NK-92 treated with Interleukin-12 subunit alpha and Interleukin-12 subunit beta, amount 100 ng/mL, for 24 hours (cell line): ENCODE results near the gene MYF5.
"Not testable (repeated sequence)": the region's sequence is repeated elsewhere in the genome, so short reads cannot be mapped to it uniquely, and the experiment has no call there.

Experiments
- DNase-seq: peaks from one replicate; lab custom pipeline; 2025; lab: John Stamatoyannopoulos, UW

MYF5 gene

DNA sequence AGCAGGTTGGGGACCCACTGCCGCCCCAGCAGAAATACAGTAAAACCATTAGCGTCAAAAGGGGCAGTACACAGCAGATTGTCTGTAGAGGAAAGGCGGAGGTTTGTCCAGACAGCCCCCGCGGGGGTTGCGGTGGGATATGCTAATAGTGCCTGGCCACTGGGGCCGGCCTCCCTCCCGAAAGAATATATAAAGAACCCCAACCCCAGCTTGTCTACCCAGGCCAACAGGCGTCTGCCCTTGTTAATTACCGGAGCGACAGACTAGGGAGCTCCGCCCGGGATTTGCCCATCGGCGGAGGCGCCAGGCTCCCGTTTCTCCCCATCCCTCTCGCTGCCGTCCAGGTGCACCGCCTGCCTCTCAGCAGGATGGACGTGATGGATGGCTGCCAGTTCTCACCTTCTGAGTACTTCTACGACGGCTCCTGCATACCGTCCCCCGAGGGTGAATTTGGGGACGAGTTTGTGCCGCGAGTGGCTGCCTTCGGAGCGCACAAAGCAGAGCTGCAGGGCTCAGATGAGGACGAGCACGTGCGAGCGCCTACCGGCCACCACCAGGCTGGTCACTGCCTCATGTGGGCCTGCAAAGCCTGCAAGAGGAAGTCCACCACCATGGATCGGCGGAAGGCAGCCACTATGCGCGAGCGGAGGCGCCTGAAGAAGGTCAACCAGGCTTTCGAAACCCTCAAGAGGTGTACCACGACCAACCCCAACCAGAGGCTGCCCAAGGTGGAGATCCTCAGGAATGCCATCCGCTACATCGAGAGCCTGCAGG lies at the start of gene MYF5:
Gene MYF5 (plus strand): TSS at position 217 of the 774 bp plus-strand sequence. CDS start 152 bp downstream, at position 369.
- DNase-seq = no peak

GRCh38 chr12:80670214-80670613 lies 46.5 kb upstream of the MYF5 start:
- no peak for DNase-seq

GRCh38 chr12:80676042-80676636 lies 40.6 kb upstream of the MYF5 start:
- not testable (repeated sequence) for DNase-seq

DNA sequence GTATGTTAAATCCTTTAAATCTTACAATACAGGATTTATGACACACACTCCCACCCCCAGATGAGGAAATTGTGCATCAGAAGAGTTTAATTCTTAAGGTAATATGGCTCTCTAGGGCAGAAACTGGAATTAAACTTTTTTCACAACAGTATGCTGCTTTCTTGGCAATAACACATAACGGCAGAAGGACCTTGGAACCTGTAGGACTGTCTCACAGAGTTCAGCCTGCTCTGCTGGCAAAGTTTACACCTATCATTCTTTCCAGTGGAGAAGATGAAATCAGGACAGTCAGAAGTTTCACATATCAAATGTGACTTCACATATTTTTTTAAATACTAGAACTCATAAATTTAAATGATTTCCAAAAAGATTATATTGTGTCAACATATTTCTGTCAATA lies 39.9 kb upstream of the MYF5 start:
- no peak for DNase-seq

- no peak for DNase-seq
Measured at GRCh38 chr12:80677994-80678393, 38.7 kb upstream of the MYF5 start.

DNA sequence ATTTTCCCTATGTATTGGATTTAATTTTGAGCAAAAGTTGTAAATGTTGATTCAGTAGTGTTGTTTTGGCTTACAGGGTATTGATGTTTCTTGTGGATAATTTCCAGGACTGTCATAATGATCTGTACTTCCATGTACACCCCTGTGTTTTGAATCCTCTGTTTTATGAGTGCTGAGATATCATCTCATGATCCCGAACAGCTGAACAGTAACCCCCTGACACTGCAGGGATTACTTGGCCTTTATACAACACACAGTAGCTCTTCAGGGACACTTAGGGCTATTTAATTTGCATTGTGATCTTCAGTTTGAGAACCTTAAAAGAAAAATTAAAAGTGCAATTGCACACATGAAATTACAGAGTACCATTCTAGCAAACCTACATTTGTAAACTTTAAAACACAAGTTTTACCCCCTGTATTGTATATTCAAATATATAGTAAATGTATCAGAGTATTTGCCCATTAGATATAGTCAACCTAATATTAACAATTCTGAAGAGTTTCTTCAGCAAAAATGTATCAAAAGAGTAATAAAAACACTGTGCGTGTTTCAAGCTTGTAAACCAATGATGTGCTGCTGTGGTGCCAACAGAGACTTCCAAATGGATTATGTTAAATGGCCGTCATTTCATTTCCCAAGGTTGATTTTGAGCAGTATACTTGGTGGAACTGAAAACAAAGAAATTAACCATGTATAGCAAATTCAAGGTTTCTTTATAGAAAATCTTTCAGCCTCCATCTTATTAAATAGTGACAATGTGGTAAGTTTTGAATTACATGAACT lies 37.2 kb upstream of the MYF5 start:
- DNase-seq = no peak

DNA sequence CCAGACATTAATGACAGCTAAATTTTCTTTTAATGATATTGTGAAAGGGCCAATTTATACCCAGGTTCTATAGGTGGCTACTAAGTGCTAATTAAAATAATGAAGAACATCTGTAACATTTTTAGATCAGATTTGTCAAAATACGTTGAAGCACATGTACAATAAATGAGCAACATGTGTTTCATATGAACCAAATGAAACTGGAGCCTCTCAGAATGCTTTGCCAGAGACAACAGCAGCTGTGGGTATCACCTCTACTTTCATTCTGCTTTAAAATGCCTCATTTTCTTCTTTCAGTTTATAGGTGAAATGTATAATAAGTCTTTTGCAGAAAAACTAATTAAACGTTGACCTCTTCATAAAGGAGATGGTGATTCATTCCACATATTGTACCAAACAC lies 35.4 kb upstream of the MYF5 start:
- DNase-seq = no peak

DNA sequence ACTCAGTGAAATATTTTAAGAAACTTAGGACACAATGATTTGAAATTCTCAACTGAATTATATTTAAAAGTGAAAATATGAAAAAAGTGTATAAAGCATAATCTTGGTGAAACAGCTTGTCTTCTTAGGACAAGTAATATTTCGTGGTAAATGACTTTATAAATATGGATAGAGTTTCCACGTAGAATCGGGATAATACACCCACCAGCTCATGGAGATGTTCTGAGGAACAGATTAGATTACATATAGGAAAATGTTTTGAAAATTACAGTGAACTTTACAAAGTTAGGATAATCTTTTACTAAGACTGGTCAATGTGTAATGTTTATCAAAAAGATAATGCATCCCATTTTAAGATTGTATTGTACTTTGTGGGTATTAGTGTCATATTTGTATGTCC lies 34.9 kb upstream of the MYF5 start:
- no peak for DNase-seq

DNA sequence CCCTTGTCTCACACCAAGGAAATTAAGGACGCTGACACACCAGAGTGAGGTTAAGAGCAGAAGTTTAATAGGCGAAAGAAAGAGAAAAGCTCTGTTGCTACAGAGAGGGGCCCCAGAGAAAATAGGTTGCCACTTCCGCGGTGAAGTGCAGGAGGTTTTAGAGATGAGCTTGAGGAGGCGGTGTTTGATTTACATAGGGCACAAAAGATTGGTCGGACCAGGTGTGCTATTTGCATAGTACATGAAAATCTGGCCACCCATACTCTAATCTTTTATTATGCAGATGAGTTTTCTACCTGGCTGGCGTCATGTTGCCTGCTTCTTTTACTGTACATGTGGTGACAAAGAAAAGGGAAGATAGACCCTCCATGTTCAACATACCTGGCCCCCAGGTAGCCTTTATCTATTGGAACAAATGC lies 32.6 kb upstream of the MYF5 start:
- no peak for DNase-seq

DNA sequence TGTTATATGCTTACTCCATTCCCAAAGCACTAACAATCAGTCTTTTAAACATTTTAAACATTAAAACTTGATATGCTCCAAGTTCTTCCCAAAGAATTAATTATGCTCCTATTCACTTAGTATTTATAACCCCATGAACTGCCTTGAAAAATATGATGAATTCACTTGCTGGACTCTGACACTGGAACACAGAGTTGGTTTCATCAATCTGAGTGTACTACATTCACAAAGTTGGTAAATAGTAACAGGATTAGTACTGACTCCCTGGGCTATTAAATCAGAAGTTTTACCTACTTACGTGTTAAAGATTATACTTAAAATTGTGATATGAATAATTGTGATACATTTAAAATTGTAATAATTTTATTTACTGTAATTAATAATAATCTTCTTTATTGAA lies 26.6 kb upstream of the MYF5 start:
- DNase-seq = no peak

DNA sequence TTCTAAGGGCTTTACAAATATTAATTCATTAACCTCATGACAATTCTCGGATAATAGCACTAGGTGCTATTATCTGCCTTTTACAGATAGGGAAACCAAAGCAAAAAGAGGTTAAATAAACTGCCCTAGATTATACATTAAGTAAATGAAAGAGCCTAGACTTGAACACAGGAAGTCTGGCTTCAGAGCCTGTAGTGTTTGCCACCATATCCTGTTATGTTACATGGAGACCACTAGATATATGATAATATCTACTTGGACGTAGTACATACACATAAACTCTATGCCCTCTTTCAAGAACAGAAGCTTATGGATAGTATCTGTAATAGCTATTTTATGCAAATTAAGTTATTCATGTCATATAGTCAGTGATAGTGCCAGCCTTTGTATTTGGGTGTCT lies 26.2 kb upstream of the MYF5 start:
- DNase-seq = no peak

GRCh38 chr12:80692114-80692513 lies 24.6 kb upstream of the MYF5 start:
- no peak for DNase-seq

- no peak for DNase-seq
Measured at GRCh38 chr12:80697270-80697887, 19.3 kb upstream of the MYF5 start.

DNA sequence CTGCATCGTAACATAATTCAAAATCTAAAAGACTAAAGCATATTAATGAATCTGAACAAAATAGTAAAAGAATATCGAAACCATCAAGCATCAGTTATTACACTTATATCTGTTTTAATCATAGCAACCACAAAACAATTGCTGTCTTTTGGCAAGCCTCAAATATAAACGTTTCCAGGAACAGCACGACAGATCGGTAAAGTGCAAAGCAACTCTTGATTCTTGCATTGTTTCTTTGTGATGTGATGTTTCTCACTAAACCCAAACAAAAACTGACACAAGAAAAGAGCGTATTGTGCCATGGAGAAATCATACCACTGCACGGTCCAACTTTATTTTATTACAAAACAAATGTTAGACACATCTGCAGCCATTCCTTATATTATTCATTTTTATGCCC lies 18.5 kb upstream of the MYF5 start:
- no peak for DNase-seq

GRCh38 chr12:80698847-80699542 lies 17.7 kb upstream of the MYF5 start:
- no peak for DNase-seq

GRCh38 chr12:80700327-80700726 lies 16.4 kb upstream of the MYF5 start:
- no peak for DNase-seq

- DNase-seq = no peak
Measured at GRCh38 chr12:80701388-80701787, 15.3 kb upstream of the MYF5 start.

- DNase-seq = no peak
Measured at GRCh38 chr12:80702889-80703805, 13.6 kb upstream of the MYF5 start.

GRCh38 chr12:80704420-80704819 lies 12.3 kb upstream of the MYF5 start:
- no peak for DNase-seq

DNA sequence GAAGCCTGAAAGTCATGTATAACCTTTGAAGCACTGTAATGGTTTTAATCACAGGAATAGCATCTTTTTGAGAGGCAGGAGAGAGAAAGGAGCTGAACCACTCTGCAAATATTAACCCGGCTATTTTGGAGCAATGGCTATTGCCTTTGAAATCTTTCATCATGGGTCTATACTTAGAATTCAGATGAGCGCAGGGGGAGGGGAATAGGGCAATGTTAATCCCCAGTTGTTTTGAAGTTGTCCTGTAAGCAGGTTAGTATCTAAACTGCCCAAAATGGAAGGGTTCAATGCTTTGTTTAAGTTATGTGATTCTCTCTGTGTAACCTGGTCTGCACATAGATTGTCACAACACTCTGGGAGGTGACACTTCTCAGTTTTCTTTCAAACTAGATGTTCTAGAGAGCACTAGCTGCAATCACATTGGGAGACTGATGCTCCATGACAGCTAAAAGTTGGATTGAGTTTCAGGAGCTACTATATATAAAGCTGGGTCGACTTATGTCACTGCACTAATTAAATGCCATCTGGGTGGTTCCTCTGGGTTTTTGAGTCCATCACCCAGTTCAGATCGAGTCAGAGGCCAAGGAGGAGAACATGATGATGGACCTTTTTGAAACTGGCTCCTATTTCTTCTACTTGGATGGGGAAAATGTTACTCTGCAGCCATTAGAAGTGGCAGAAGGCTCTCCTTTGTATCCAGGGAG lies 9.4 kb upstream of the MYF5 start, which contains the start of gene MYF6:
Gene MYF6 (plus strand): TSS at position 509 of the 704 bp plus-strand sequence. CDS start 86 bp downstream, at position 595.
- DNase-seq = no peak
